ENCODE results near the gene PIK3R3. TPM values are rescaled to one million over a fixed set of nuclear protein-coding genes. Genes with fewer than 3 reads are reported as not detected.

PIK3R3 gene
- polyA plus RNA-seq, 2 of the 4 experiments (the other 2 are of a cell fraction) = 2.1 to 2.2 TPM

GRCh38 chr1:46118856-46119255, 13.6 kb downstream of the PIK3R3 start:
- Histone ChIP-seq H3K9me3 (no peaks in the 10 kb centered on the region), H3K4me3 (no peak overlapping the region), H3K27ac (no peak overlapping the region), H3K4me2 (no peak overlapping the region), H3K4me1 (no peaks in the 10 kb centered on the region)
- FAIRE-seq = no peak
- POLR2A ChIA-PET = no interaction called here
- no peak for ATAC-seq
- TF ChIP-seq CTCF (IDR thresholded peaks at IDR 0.05) (no peak), NR3C1 (IDR thresholded peaks at IDR 0.05) (no peak), PHF8 (IDR thresholded peaks at IDR 0.05; ENCODE audit: borderline replicate concordance, low read depth) (no peak), TP53 (CRISPR knock-in tag; IDR thresholded peaks at IDR 0.05) (no peak), MYC (IDR thresholded peaks at IDR 0.05; ENCODE audit: borderline replicate concordance, low read length) (no peak), JUN (IDR thresholded peaks at IDR 0.05) (no peak), RCOR1 (IDR thresholded peaks at IDR 0.05; ENCODE audit: low read depth, low read length) (no peak), NPAS2 (CRISPR knock-in tag; IDR thresholded peaks at IDR 0.05; ENCODE audit: borderline replicate concordance) (no peak), ZFP36 (IDR thresholded peaks at IDR 0.05; ENCODE audit: borderline replicate concordance, partially characterized antibody) (no peak), FOXS1 (CRISPR knock-in tag; IDR thresholded peaks at IDR 0.05) (no peak), E2F6 (IDR thresholded peaks at IDR 0.05; ENCODE audit: borderline replicate concordance, low read depth) (no peak), BCL3 (IDR thresholded peaks at IDR 0.05) (no peak), REST (IDR thresholded peaks at IDR 0.05) (no peak), RARB (CRISPR knock-in tag; IDR thresholded peaks at IDR 0.05) (no peak), EHMT2 (IDR thresholded peaks at IDR 0.05; ENCODE audit: low read depth) (no peak), ELK1 (IDR thresholded peaks at IDR 0.05; ENCODE audit: low read depth, low read length) (no peak)
- CTCF ChIA-PET = no interaction called here
- DNase-seq (ENCODE audit: low read depth in 1 of 2, low spot score in 1 of 2) = no peak

GRCh38 chr1:46117810-46118494, 14.5 kb downstream of the PIK3R3 start:
- ATAC-seq (no peak), FAIRE-seq (no peak), DNase-seq (ENCODE audit: low read depth in 1 of 2, low spot score in 1 of 2) (no peak)
- no peak overlapping the region for H3K27ac ChIP-seq
- H3K4me3 ChIP-seq = no peak overlapping the region
- WGBS (ENCODE audit: missing lambda C conversion rate) = 86% methylated on average over 5 of the region's 5 CpGs
- TF ChIP-seq HDAC2 (IDR thresholded peaks at IDR 0.05) (no peak), FOSL2 (IDR thresholded peaks at IDR 0.05) (no peak), FOSL2 (CRISPR knock-in tag; IDR thresholded peaks at IDR 0.05) (no peak), EHMT2 (IDR thresholded peaks at IDR 0.05; ENCODE audit: low read depth) (no peak), RNF2 (IDR thresholded peaks at IDR 0.05; ENCODE audit: borderline replicate concordance, low read depth) (no peak), BHLHE40 (IDR thresholded peaks at IDR 0.05; ENCODE audit: low read depth, low read length) (no peak), EHF (CRISPR knock-in tag; IDR thresholded peaks at IDR 0.05) (no peak)
- POLR2A ChIA-PET = no interaction called here
- no peaks in the 10 kb centered on the region for H3K9me3 ChIP-seq
- no peak overlapping the region for H3K4me2 ChIP-seq
- CTCF ChIA-PET = interaction anchor here (0.7 to 1.2 kb wide), 2 partner anchors 26 to 42 kb away, joined by 3 read pairs; no protein-coding TSS in a partner anchor
- no peaks in the 10 kb centered on the region for H3K4me1 ChIP-seq

All from A549 (cell line).